Cardiac fibroblast (primary cell): ENCODE measurements around the gene FRAT2.
"Not testable (repeated sequence)": the region's sequence is repeated elsewhere in the genome, so short reads cannot be mapped to it uniquely, and the experiment has no call there.

Experiments used
- DNase-seq, 2 donors: peaks; one replicate each; pipeline versions ENCODE4 v3.0.0 to v3.0.0-alpha.2; 2010; ENCODE audit warnings: low read depth in 2 of 2
- H3K4me3 ChIP-seq, 2 donors: replicated peaks in 1 of 2; 1 replicate in 1 of 2; 2 replicates in 1 of 2; pipeline ENCODE4 v1.5.1; 2011; ENCODE audit warnings: low read depth in 2 of 2, low read length in 2 of 2, mild to moderate bottlenecking in 2 of 2, moderate library complexity in 1 of 2
- TF ChIP-seq, protein P1 (sequence below): IDR thresholded peaks from one replicate; pipeline ENCODE4 v1.5.1; 2011; ENCODE audit warnings: low read depth, mild to moderate bottlenecking, low read length, inconsistent platforms

The FRAT2 gene

DNA sequence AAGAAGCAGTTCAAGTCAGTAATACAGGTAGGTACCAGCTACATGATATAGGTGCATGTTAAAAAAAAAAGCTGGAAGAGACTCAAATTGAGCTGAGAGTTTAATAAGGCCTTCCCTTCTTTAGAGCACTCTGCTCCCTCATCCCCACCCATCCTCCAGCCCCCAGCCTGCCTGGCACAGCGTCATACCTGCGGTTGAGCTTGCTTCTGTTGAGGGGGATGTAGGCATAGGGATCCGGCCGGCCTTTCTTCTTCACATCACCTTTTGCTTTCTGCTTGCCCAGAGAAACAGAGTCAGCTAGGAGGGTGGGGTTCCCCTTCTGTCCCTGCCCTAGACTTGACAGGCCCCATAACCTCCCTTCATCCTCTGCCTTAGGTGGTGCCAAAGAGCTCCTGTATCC, 23.8 kb upstream of the FRAT2 start:
- H3K4me3 ChIP-seq, result no peak overlapping the region
- no peak for DNase-seq
- TF ChIP-seq, protein P1, sequence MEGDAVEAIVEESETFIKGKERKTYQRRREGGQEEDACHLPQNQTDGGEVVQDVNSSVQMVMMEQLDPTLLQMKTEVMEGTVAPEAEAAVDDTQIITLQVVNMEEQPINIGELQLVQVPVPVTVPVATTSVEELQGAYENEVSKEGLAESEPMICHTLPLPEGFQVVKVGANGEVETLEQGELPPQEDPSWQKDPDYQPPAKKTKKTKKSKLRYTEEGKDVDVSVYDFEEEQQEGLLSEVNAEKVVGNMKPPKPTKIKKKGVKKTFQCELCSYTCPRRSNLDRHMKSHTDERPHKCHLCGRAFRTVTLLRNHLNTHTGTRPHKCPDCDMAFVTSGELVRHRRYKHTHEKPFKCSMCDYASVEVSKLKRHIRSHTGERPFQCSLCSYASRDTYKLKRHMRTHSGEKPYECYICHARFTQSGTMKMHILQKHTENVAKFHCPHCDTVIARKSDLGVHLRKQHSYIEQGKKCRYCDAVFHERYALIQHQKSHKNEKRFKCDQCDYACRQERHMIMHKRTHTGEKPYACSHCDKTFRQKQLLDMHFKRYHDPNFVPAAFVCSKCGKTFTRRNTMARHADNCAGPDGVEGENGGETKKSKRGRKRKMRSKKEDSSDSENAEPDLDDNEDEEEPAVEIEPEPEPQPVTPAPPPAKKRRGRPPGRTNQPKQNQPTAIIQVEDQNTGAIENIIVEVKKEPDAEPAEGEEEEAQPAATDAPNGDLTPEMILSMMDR, result no peak

DNA sequence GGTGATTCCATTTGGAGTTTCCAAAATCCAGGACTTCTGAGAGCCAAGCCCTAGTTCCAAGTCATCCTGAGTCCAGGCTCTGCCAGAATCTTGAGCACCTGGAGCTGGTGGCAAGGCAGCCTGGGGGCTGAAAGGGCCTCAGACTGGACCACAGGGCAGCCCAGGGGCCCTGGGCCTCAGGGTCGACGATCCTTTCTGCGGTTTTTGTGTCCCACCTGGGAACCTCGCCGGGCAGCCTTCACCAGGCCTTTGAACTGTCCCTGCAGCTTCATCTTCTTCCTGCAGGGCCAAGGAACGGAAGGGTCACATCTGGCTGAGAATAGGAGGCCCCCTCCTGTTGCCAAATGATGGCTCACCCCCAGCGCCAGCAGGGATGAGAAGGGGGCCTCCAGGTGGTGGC, 22.4 kb upstream of the FRAT2 start:
- H3K4me3 ChIP-seq, result no peak overlapping the region
- TF ChIP-seq, protein P1, result no peak
- no peak for DNase-seq

DNA sequence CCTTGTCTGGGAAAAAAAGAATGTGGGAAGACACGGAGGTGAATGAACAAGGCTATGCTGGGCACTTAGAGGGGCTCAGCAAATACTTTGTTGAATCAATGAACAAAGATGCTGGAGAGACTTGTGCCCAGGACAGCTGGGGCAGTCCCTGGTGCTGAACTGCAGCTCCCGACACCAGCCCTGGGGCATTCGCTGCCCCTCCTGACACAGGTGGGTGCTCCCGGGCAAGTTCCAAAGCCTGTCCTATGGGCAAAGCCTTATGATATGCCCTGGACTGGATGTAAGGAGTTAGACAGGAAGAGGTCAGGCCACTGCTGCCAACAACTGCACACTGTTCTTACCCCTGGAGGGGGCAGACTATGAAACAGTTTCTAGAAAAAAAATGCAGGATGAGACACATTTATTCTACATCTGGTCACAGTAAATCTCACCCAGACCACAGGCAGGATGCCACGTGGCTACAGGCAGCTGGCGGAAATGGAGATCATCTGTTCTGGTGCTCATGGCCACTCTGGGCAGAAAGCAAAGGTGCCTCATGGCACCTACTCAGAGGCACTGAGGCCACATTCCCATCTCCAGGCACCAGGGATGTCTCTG, 21.9 kb upstream of the FRAT2 start:
- TF ChIP-seq, protein P1, result no peak
- H3K4me3 ChIP-seq, result no peak overlapping the region
- DNase-seq, result no peak

DNA sequence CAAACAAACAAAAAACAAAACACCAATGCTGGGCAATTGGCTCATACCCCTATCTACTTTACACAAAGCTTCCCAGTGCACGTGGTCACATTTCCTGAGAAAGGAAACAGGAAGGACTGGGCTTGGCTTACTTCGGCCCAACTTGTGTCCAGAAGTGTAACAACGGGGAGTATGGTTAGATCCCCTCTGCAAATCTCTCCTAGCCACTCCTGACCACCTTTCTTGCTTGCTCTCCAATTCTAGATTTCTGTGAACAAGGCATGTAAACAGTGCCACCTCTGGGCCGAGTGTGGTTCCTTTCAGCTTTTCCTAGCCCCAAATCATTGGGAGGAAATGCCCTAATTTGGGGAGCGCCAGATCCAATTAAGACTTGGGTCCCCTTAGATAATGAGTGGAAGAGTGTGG, 21.0 kb upstream of the FRAT2 start:
- DNase-seq, result peak; percentile 25 to 43
- no peak overlapping the region for H3K4me3 ChIP-seq
- TF ChIP-seq, protein P1, result peak; percentile 41

DNA sequence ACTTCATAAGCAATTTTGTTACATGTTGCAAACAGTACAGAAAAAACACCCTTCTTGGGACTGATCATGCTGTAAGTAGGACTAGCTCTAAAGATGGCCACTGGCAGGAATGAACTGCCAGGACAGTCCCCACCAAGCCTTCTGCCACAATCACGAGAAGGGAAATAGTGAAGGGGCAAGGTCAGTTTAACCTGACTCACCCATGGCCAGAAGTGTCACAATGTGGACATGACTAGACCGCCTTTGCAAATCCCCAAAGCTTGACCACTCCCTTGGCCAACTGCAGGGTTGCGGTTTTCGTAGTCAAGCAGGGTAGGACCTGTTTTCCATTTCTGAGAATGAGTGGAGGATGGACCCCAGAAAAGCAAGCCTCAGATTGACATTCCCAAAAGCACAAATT, 19.4 kb upstream of the FRAT2 start:
- no peak for DNase-seq
- H3K4me3 ChIP-seq, result no peak overlapping the region

DNA sequence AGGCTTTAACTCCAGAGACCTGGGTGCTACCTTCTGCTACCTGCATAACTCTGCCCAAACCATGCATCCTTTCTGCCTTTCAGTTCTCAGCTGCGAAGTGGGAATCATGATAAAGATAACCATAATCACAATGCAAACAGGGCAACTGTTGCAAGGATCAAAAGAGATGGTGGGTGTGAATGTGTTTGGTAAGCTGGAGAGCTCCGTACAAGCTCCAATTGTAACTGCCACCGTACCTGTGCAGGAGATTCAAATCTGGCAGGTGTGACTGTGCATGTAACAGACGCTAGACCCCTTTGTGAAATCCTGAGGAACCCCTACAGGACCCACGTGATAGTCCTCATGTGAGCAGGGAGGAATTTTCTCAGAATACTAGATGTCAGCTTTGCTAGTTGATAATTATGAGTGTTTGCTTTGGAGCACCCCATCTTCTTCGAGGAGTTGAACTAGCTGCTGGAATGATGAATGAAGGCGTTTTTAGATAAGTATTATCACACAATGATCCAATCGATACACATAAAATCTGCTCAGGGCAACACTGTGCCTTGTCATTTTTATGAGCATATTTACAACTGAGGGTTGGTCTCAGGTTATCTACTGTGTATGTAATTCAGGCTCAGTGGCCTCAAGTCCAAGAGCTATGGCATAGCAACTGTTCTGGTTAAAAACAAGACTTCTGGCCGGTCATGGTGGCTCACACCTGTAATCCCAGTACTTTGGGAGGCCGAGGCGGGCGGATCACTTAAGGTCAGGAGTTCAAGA, 15.4 kb upstream of the FRAT2 start:
- TF ChIP-seq, protein P1, result no peak
- no peak for DNase-seq
- no peak overlapping the region for H3K4me3 ChIP-seq

More for the DNA sequence above, 19.4 kb upstream of the FRAT2 start:
- TF ChIP-seq, protein P1, result no peak

DNA sequence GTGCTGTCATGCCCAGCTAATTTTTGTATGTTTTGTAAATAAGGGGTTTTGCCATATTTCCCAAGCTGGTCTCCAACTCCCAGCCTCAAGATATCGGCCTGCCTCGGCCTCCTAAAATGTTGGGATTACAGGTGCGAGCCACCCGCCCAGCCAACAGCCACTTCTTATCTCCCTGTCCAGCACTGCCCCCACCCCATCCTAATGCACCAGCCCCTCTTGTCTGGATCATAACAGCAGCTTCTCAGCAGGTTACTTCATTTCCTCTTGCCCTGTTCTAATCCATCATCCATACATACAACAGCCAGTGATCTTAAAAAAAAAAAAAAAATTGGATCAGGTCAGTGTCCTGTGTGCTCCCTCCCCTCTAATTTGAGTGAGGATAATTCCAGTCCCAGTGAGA, 12.8 kb upstream of the FRAT2 start:
- no peak overlapping the region for H3K4me3 ChIP-seq
- TF ChIP-seq, protein P1, result no peak
- DNase-seq, result no peak

DNA sequence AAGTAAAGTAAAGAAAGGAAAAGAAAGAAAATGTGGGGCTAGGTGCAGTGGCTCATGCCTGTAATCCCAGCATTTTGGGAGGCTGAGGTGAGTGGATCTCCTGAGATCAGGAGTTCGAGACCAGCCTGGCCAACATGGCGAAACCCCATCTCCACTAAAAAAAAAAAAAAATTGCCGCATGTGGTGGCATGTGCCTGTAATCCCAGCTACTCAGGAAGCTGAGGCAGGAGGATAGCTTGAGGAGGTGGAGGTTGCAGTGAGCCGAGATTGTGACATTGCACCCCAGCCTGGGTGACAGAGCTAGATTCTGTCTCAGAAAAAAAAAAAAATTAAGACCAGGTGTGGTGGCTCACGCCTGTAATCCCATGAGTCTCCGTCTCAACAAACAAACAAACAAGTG, 9.1 kb upstream of the FRAT2 start:
- DNase-seq, H3K4me3 ChIP-seq: not testable (repeated sequence)
